Adrenal gland (tissue), 5 donors: ENCODE data around the gene PLIN5.

Experiments used
- CTCF ChIP-seq, 6 experiments: fragments of 450-650 bp in 4 of 6; fragments of 200-600 bp in 2 of 6; sonication (generic) in 1 of 6; IDR thresholded peaks; 1 replicate in 5 of 6; 2 replicates in 1 of 6; pipeline versions ENCODE4 v1.5.1 to v1.8.0; 2016 to 2021; ENCODE audit warnings: antibody characterized with exemption in 6 of 6, mild to moderate bottlenecking in 2 of 6, moderate library complexity in 1 of 6
- POLR2A ChIP-seq, 2 donors: fragments of 450-650 bp; IDR thresholded peaks; one replicate each; pipeline ENCODE4 v1.6.1; 2017; ENCODE audit warnings: antibody characterized with exemption in 2 of 2, mild to moderate bottlenecking in 2 of 2, moderate library complexity in 1 of 2
- donor health status: DM: no; HTN: no; CAD: no.

DNA sequence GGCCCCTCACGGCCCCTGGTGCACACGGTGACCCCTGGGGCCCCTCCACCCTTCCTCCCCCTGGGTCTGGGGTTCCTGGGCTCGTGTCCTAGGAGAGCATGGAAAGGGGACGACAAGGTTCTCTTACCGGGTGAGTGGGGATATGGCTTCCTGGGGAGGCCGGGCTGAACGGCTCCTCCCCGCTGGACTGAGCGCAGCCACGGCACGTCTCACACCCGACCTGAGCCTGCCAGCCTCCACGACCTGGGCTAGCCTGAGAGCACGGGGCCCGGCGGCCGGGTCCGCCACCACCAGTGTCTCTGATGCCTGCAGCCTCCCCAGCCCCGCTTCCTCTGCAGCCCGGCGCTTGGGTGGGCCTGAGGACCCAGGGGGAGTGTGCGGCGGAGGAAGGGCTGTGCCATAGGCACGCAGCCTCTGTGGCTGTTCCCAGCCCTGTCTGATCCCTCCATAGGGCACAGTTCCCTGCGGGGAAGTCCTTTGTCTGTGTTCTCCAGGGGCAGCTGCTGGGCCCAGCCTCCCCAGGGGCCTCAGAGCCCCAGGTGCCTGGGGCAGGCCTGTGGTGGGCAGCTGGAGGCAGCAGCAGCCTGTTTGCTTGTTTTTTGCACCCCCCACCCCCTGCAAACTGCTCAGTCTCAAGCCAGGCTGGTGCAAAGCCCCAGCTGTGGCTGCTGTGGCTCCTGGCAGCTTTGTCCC, 31.7 kb downstream of the PLIN5 start:
- no peak for TF ChIP-seq POLR2A (IDR thresholded peaks at IDR 0.05)
- TF ChIP-seq CTCF (IDR thresholded peaks at IDR 0.05) = no peak
